Measurements from ENCODE around the gene MAN1C1. TPM values are rescaled to one million over a fixed set of nuclear protein-coding genes. Genes with fewer than 3 reads are reported as not detected.

MAN1C1 gene
- total and polyA plus RNA-seq, 2 donors (not counting 1 experiment from before 2014, with no cell fraction given), result 0.31 to 0.89 TPM

GRCh38 chr1:25768999-25769398, 152.4 kb downstream of the MAN1C1 start:
- DNase-seq (no peak), ATAC-seq (ENCODE audit: low read depth) (no peak)
- Histone ChIP-seq H3K27ac (ENCODE audit: low read length in 2 of 2) (no peak overlapping the region), H3K4me1 (ENCODE audit: control insufficient read depth in 2 of 2, insufficient read depth in 2 of 2, low read length in 2 of 2) (peaks cover 15 to 25% of the 10 kb centered on the region in 2 donors), H3K4me3 (ENCODE audit: control extremely low read depth in 1 of 5, extremely low read depth in 1 of 5, insufficient read depth in 1 of 5, low read depth in 2 of 5, low read length in 4 of 5) (no peak overlapping the region), H2AFZ (ENCODE audit: insufficient read depth, low read depth, low read length, poor library complexity, severe bottlenecking) (no peak overlapping the region), H3K9ac (ENCODE audit: low read length) (no peak overlapping the region), H3K27me3 (replicated peaks in 1 of 4; ENCODE audit: control extremely low read depth in 1 of 4, control insufficient read depth in 3 of 4, insufficient read depth in 4 of 4, low read length in 3 of 4) (peaks cover 0 to 29% (median 7%) of the 10 kb centered on the region in 4 experiments), H3K9me3 (ENCODE audit: control extremely low read depth in 1 of 3, control insufficient read depth in 2 of 3, insufficient read depth in 1 of 3, low read length in 2 of 3) (peaks cover 0 to 3% (median 0%) of the 10 kb centered on the region in 3 donors), H3K36me3 (replicated peaks in 1 of 2; ENCODE audit: control extremely low read depth in 1 of 2, control insufficient read depth in 1 of 2, extremely low read depth in 1 of 2, insufficient read depth in 2 of 2, low read length in 1 of 2) (no peaks in the 10 kb centered on the region), H3K4me2 (replicated peaks; ENCODE audit: low read depth, low read length, poor library complexity, severe bottlenecking) (no peak overlapping the region), H3K79me2 (ENCODE audit: control insufficient read depth, insufficient read depth, low read length) (no peaks in the 10 kb centered on the region), H4K20me1 (ENCODE audit: control insufficient read depth, insufficient read depth, low read length, poor library complexity, severe bottlenecking) (no peaks in the 10 kb centered on the region)
- Mint-ChIP-seq H3K4me3 (no peak overlapping the region), H3K4me1 (peaks cover 21% of the 10 kb centered on the region), H3K27me3 (peaks cover 29% of the 10 kb centered on the region), H3K9me3 (ENCODE audit: insufficient read depth) (no peaks in the 10 kb centered on the region), H3K27ac (no peak overlapping the region)
- ChIA-PET POLR2A (no interaction called here), CTCF (no interaction called here)
- no peak for TF ChIP-seq CTCF (IDR thresholded peaks at IDR 0.05)
- no peak for TF ChIP-seq EZH2 (IDR thresholded peaks at IDR 0.05; ENCODE audit: borderline replicate concordance, insufficient read depth, low read depth, low read length, poor library complexity, severe bottlenecking)
- 95% methylated on average over 2 of the region's 2 CpGs for WGBS (ENCODE audit: insufficient coverage)
- intact Hi-C loops (cut with micrococcal nuclease), result no loop called here

- Histone ChIP-seq H3K36me3 (replicated peaks in 1 of 2; ENCODE audit: control extremely low read depth in 1 of 2, control insufficient read depth in 1 of 2, extremely low read depth in 1 of 2, insufficient read depth in 2 of 2, low read length in 1 of 2) (no peaks in the 10 kb centered on the region), H3K9me3 (ENCODE audit: control extremely low read depth in 1 of 3, control insufficient read depth in 2 of 3, insufficient read depth in 1 of 3, low read length in 2 of 3) (peaks cover 0 to 3% (median 0%) of the 10 kb centered on the region in 3 donors), H4K20me1 (ENCODE audit: control insufficient read depth, insufficient read depth, low read length, poor library complexity, severe bottlenecking) (no peaks in the 10 kb centered on the region), H3K27ac (ENCODE audit: low read length in 2 of 2) (no peak overlapping the region), H3K27me3 (replicated peaks in 1 of 4; ENCODE audit: control extremely low read depth in 1 of 4, control insufficient read depth in 3 of 4, insufficient read depth in 4 of 4, low read length in 3 of 4) (peaks cover 0 to 29% (median 7%) of the 10 kb centered on the region in 4 experiments), H3K4me2 (replicated peaks; ENCODE audit: low read depth, low read length, poor library complexity, severe bottlenecking) (no peak overlapping the region), H3K4me3 (ENCODE audit: control extremely low read depth in 1 of 5, extremely low read depth in 1 of 5, insufficient read depth in 1 of 5, low read depth in 2 of 5, low read length in 4 of 5) (no peak overlapping the region), H3K79me2 (ENCODE audit: control insufficient read depth, insufficient read depth, low read length) (no peaks in the 10 kb centered on the region), H3K4me1 (ENCODE audit: control insufficient read depth in 2 of 2, insufficient read depth in 2 of 2, low read length in 2 of 2) (peaks cover 23 to 33% of the 10 kb centered on the region in 2 donors), H3K9ac (ENCODE audit: low read length) (no peak overlapping the region), H2AFZ (ENCODE audit: insufficient read depth, low read depth, low read length, poor library complexity, severe bottlenecking) (no peak overlapping the region)
- ChIA-PET POLR2A (no interaction called here), CTCF (no interaction called here)
- ATAC-seq (ENCODE audit: low read depth) (no peak), DNase-seq (no peak)
- no peak overlapping the region for H3K4me3 Mint-ChIP-seq
- peaks cover 28% of the 10 kb centered on the region for H3K4me1 Mint-ChIP-seq
- intact Hi-C loops (cut with micrococcal nuclease), result no loop called here
- 96% methylated on average over 27 of the region's 27 CpGs for WGBS (ENCODE audit: insufficient coverage)
- H3K9me3 Mint-ChIP-seq (ENCODE audit: insufficient read depth), result no peaks in the 10 kb centered on the region
- H3K27me3 Mint-ChIP-seq, result peaks cover 29% of the 10 kb centered on the region
- TF ChIP-seq EZH2 (IDR thresholded peaks at IDR 0.05; ENCODE audit: borderline replicate concordance, insufficient read depth, low read depth, low read length, poor library complexity, severe bottlenecking) (no peak), CTCF (IDR thresholded peaks at IDR 0.05) (no peak)
- no peak overlapping the region for H3K27ac Mint-ChIP-seq
These were observed 153.2 kb downstream of the MAN1C1 start for GRCh38 chr1:25769625-25770383.
